Aorta (tissue), 5 donors: ENCODE data around the gene SCFD2. TPM values are rescaled to one million over a fixed set of nuclear protein-coding genes. Genes with fewer than 3 reads are reported as not detected.
"Not testable (repeated sequence)": the region's sequence is repeated elsewhere in the genome, so short reads cannot be mapped to it uniquely, and the experiment has no call there.

Experiments
- ATAC-seq: fragments of 200-7000 bp; cut with Tn5 transposase; one replicate; pipeline ENCODE4 v1.9.1; 2022; ENCODE audit warnings: moderate library complexity; ENCODE audit not compliant: low FRiP score
- DNase-seq, 2 donors: peaks; one replicate each; pipeline ENCODE4 v3.0.0-alpha.2; 2020
- H3K27ac ChIP-seq, 2 donors: one replicate each; pipeline ENCODE4 v1.5.1; 2013; ENCODE audit warnings: low read length in 2 of 2, mild to moderate bottlenecking in 2 of 2, moderate library complexity in 2 of 2, control low read depth in 1 of 2, inconsistent platforms in 1 of 2, low read depth in 1 of 2
- H3K27me3 ChIP-seq, 2 donors: one replicate each; pipeline ENCODE4 v1.6.1; 2013; ENCODE audit warnings: control low read depth in 1 of 2, low read length in 1 of 2, mild to moderate bottlenecking in 1 of 2, moderate library complexity in 1 of 2; ENCODE audit not compliant: insufficient read depth in 2 of 2, control insufficient read depth in 1 of 2
- H3K36me3 ChIP-seq, 2 donors: one replicate each; pipeline ENCODE4 v1.6.1; 2013; ENCODE audit warnings: control low read depth in 1 of 2, low read length in 1 of 2, mild to moderate bottlenecking in 1 of 2; ENCODE audit not compliant: insufficient read depth in 2 of 2, control insufficient read depth in 1 of 2
- H3K4me1 ChIP-seq, 2 donors: one replicate each; pipeline ENCODE4 v1.6.1; 2013; ENCODE audit warnings: low read length in 2 of 2, control low read depth in 1 of 2, mild to moderate bottlenecking in 1 of 2, moderate library complexity in 1 of 2; ENCODE audit not compliant: insufficient read depth in 2 of 2, control insufficient read depth in 1 of 2
- H3K4me3 ChIP-seq, 2 donors: one replicate each; pipeline ENCODE4 v1.5.1; 2013; ENCODE audit warnings: low read length in 2 of 2, control low read depth in 1 of 2, mild to moderate bottlenecking in 1 of 2
- H3K9me3 ChIP-seq: one replicate; pipeline ENCODE4 v1.6.1; 2013; ENCODE audit warnings: mild to moderate bottlenecking, low read length; ENCODE audit not compliant: control insufficient read depth
- WGBS, 2 donors: extraction: QIAGEN DNeasy Blood & Tissue Kit; methylation state at CpG; one replicate each; pipeline ENCODE4 v1.1.7; 2013; 5-methylcytosine and 5-hydroxymethylcytosine counted together
- intact Hi-C, 2 donors: fragments of 100-400 bp; cut with DNase I; formaldehyde crosslinking; loops; one replicate each; pipeline versions ENCODE4 v1.14.2 to v1.15.0; 2022
- polyA plus RNA-seq, 2 donors: library from polyadenylated mRNA; stranded (reverse); fragments of 200-250 nt; gene quantifications; one replicate each; pipeline ENCODE4 v1.2.3, GENCODE V29; 2013
- total RNA-seq, 2 donors: library from RNA; stranded (reverse); fragmentation: NEBNext Ultra II Directional; extraction: Animal tissue kit (Norgen Biotek cat#: 25700); gene quantifications; one replicate each; pipeline ENCODE4 v1.2.1, GENCODE V29; 2021
- donor health status: healthy with polysubstance abuse.
- donor health status: Bipolar disorder and iron deficiency.
- donor health status: DM: no; HTN: no; CAD: no.
- donor health status: DM: no; HTN: no; CAD: no.
- donor health status: DM: yes; HTN: yes; CAD: no.

Gene SCFD2
- total and polyA plus RNA-seq, 4 donors: 3.5 to 19.2 (median 10.3) TPM

DNA sequence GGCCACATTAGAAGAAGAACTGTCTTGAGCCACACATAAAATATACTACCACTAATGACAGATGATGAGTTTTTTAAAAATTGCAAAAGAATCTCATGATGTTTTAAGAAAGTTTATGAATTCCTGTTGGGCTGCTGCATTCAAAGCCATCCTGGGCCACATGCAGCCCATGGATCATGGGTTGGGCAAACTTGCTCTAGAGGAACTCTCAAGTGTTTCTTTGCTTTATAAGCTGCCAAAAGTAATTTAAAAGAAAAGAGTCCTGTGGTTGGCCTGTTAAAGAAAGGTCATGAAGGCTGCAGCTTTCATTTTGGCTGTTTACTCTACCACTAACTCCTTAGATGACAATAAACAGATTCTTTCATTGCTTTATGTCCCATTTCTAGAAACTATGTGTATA is 218.2 kb downstream of the SCFD2 start:
- Histone ChIP-seq H3K36me3 (peaks cover 0 to 6% of the 10 kb centered on the region in 2 donors), H3K4me1 (peaks cover 0 to 2% of the 10 kb centered on the region in 2 donors), H3K27me3 (no peaks in the 10 kb centered on the region), H3K4me3 (no peak overlapping the region), H3K27ac (no peak overlapping the region), H3K9me3 (no peaks in the 10 kb centered on the region)
- ATAC-seq (no peak), DNase-seq (no peak)
- intact Hi-C loops: no loop called here

DNA sequence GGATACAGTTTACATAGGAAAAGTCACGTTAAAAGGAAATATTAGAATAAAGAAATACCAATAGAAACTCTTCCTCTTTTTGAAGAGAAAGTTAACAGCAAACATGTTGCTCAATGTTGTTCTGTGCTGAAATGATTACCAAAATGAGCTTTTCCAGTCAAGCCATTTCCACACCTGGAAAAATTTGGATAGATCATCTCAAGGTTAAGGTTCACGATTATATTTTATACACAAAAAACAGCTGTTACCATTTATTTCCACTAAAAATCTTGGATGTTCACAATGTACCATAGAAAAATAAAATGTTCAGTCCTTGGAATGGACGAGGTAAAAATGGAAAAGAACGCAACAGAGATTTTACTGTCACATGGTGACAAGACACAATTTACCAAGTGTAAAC is 218.7 kb downstream of the SCFD2 start:
- WGBS, 2 donors: 95 to 96% methylated on average over 4 of the region's 4 CpGs
- intact Hi-C loops: no loop called here
- Histone ChIP-seq H3K36me3 (peaks cover 0 to 6% of the 10 kb centered on the region in 2 donors), H3K4me1 (peaks cover 0 to 2% of the 10 kb centered on the region in 2 donors), H3K27ac (no peak overlapping the region), H3K4me3 (no peak overlapping the region), H3K9me3 (no peaks in the 10 kb centered on the region), H3K27me3 (no peaks in the 10 kb centered on the region)
- ATAC-seq: no peak
- DNase-seq: no peak

DNA sequence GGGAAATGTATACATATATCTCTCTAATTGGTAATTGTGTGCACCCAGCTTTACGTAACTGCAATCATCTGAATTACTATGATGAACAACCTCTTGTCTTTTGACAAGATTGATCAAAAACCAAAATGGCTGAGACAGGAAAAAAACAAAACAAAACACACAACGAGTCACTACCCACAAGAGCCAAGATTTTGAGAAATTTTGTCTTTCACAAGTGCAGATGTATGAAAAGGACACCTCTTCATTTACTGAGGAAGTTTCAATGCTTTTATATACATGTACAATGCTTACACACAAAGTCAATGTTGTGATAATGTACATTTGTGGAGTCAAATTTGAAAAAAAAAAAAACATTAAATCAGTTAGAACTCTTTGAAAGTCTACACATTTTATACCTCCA is 224.6 kb downstream of the SCFD2 start:
- H3K27me3 ChIP-seq: no peaks in the 10 kb centered on the region
- H3K36me3 ChIP-seq: peaks cover 0 to 6% of the 10 kb centered on the region in 2 donors
- intact Hi-C loops: no loop called here
- H3K4me1 ChIP-seq: no peaks in the 10 kb centered on the region
- ATAC-seq (no peak), DNase-seq (no peak)
- no peak overlapping the region for H3K27ac ChIP-seq
- WGBS, 2 donors: 90 to 95% methylated on average over 2 of the region's 2 CpGs
- no peak overlapping the region for H3K4me3 ChIP-seq
- H3K9me3 ChIP-seq: no peaks in the 10 kb centered on the region

DNA sequence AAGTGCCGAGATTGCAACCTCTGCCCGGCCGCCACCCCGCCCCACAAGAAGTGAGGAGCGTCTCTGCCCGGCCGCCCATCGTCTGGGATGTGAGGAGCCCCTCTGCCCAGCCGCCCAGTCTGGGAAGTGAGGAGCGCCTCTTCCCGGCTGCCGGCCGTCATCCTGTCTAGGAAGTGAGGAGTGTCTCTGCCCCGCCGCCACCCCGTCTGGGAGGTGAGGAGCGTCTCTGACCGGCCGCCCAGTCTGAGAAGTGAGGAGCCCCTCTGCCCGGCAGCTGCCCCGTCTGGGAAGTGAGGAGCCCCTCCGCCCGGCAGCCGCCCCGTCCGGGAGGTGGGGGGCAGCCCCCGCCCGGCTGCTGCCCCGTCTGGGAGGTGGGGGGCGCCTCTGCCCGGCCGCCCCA is 226.6 kb downstream of the SCFD2 start:
- intact Hi-C loops, ATAC-seq: not testable (repeated sequence)
- WGBS, 2 donors: 92 to 97% methylated on average over 30 to 32 of the region's 32 CpGs

GRCh38 chr4:53137468-53137867 is 228.4 kb downstream of the SCFD2 start:
- intact Hi-C loops: no loop called here

More for the DNA sequence above, 226.6 kb downstream of the SCFD2 start:
- not testable (repeated sequence) for H3K36me3 ChIP-seq, H3K9me3 ChIP-seq, DNase-seq, H3K27ac ChIP-seq, H3K4me1 ChIP-seq, H3K27me3 ChIP-seq, H3K4me3 ChIP-seq

GRCh38 chr4:53136954-53137353 is 228.9 kb downstream of the SCFD2 start:
- Histone ChIP-seq H3K9me3 (no peaks in the 10 kb centered on the region), H3K27me3 (no peaks in the 10 kb centered on the region), H3K36me3 (no peaks in the 10 kb centered on the region), H3K4me1 (no peaks in the 10 kb centered on the region), H3K27ac (no peak overlapping the region), H3K4me3 (no peak overlapping the region)
- ATAC-seq (no peak), DNase-seq (no peak)
- 93 to 94% methylated on average over 2 of the region's 2 CpGs for whole genome bisulfite sequencing, 2 donors
- intact Hi-C loops: no loop called here

More at GRCh38 chr4:53137468-53137867, 228.4 kb downstream of the SCFD2 start:
- no peaks in the 10 kb centered on the region for H3K4me1 ChIP-seq
- no peak overlapping the region for H3K27ac ChIP-seq
- H3K27me3 ChIP-seq: no peaks in the 10 kb centered on the region
- H3K36me3 ChIP-seq: no peaks in the 10 kb centered on the region
- H3K9me3 ChIP-seq: no peaks in the 10 kb centered on the region
- H3K4me3 ChIP-seq: no peak overlapping the region
- DNase-seq (no peak), ATAC-seq (no peak)

DNA sequence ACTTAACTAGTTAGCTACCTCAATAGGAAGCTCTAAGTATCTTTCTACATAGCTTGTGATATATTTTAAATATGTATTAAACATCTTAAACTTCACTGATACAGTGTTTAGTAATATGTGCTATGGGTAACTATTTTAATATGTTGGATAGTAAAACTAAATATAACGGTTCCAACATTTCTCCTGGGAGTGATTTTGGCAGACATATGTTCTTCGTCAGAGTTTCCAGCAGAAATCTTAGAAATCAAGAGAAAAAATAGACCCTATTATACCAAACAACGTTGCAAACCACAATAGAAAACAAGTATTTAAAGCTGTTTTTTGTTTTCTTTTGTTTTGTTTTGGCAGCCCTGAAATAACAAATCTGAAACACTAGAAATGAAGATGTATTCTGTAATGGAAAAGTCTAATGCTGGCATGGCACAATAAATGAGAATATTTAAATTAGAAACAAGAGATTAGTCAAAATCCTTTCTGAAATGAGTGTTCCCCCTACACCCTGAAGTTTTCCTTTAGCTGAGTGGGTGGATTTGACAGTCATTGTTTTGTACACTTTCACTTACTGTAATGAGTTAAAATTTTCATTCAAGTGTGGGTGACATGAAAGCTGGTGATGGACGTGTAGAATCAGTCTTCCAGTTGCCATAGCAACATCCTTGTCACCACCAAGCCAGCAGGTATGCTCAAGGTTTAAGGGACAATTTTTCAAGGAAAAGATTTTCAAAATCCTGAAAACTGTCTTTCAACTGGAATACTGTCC is 233.5 kb downstream of the SCFD2 start:
- DNase-seq (no peak), ATAC-seq (peak; percentile 53)
- Histone ChIP-seq H3K4me3 (no peak overlapping the region), H3K4me1 (peaks cover 3 to 6% of the 10 kb centered on the region in 2 donors), H3K27me3 (no peaks in the 10 kb centered on the region), H3K9me3 (no peaks in the 10 kb centered on the region), H3K27ac (no peak overlapping the region), H3K36me3 (no peaks in the 10 kb centered on the region)
- intact Hi-C loops: no loop called here
- 2 to 6% methylated on average over 4 of the region's 4 CpGs for WGBS, 2 donors

GRCh38 chr4:53131562-53131925 is 234.3 kb downstream of the SCFD2 start:
- DNase-seq (no peak), ATAC-seq (no peak)
- H3K36me3 ChIP-seq: no peaks in the 10 kb centered on the region
- WGBS, 2 donors: 80 to 92% methylated on average over 2 of the region's 2 CpGs
- intact Hi-C loops: no loop called here
- H3K27ac ChIP-seq: no peak overlapping the region
- H3K9me3 ChIP-seq: no peaks in the 10 kb centered on the region
- no peak overlapping the region for H3K4me3 ChIP-seq
- H3K27me3 ChIP-seq: no peaks in the 10 kb centered on the region
- H3K4me1 ChIP-seq: peaks cover 3 to 6% of the 10 kb centered on the region in 2 donors

DNA sequence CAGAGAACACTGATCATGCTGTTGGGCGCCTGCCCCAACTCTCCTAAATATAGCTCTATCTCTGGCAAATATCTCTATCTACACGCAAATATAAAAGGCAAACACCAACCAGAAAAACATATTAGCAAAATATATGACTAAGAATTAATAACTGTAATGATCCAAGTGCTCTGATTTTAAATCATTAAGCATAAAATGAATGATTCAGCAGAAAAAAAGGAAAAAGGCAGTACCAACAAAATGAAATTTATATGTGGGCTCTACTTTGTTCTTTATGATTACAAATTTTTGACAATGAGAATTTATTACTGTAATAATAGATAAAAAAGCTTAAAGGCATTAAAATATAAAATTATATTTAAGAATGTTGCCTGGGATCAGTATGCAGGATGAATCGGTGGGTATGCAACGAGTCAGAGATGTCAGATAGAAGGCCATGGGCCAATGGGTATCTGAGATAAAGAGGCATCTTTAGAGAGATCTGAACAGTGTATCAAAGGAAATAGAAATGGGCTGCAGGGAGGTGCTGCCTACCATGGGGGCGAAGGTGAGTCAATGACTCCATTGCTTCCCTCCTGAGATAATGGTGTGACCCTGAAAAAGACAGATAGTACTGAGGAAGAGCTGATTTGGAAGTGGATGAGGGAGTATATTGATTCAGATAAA is 234.8 kb downstream of the SCFD2 start:
- ATAC-seq (no peak), DNase-seq (no peak)
- WGBS, 2 donors: 82 to 83% methylated on average over 5 of the region's 5 CpGs
- Histone ChIP-seq H3K9me3 (no peaks in the 10 kb centered on the region), H3K27me3 (no peaks in the 10 kb centered on the region), H3K36me3 (no peaks in the 10 kb centered on the region), H3K27ac (peak overlapping the region in 1 of 2 donors; percentile 68), H3K4me1 (peaks cover 5 to 6% of the 10 kb centered on the region in 2 donors), H3K4me3 (no peak overlapping the region)
- intact Hi-C loops: no loop called here
